ENCODE data around the gene MOSPD3. TPM values are rescaled to one million over a fixed set of nuclear protein-coding genes. Genes with fewer than 3 reads are reported as not detected.
A peak's percentile ranks its signal among the peaks of the same experiment; 100 is the strongest.

MOSPD3 gene
- total and polyA plus RNA-seq, 2 of the 13 experiments (the other 11 are each of a cell fraction or from before 2014, with no cell fraction given), result 7.6 to 8.8 TPM

DNA sequence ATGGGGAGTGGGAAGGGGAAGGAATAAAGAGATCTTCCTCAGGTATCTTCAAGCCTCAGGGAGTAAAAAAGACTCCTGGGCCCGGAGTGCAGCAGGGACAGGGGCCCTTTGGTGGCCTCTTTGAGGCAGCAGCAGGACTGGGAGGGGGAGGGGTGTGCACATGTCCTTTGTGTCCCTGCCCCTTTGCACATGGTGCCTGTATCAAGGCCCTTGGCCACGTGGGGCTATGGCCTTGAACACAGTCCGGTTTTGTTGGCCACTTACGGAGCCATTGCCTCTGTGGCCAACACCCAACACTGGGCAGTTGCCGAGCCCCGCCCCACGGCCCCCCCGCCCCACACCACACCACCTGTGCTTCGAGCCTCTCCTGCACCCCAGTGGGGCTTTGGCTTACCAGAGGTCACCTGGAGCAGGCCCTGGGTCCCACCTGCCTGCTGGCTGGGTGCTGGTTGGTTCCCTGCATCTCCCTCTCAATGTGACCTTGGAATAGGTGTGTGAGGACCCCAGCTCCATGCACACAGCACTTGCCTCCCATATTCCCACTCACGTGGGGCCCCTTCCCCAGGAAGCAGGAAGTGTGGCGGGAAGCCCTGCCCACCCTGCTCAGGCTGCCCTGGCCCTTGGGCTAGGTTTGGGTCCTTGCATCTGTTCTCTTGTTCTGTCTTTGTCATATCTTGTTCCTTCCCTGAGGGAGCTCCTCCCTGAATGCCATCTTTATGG lies 44.0 kb upstream of the MOSPD3 start (continued):
- no peak for TF ChIP-seq AKNA (CRISPR knock-in tag; IDR thresholded peaks at IDR 0.05; ENCODE audit: borderline replicate concordance)
- TF ChIP-seq NFATC3 (CRISPR knock-in tag; IDR thresholded peaks at IDR 0.05), result no peak
- TF ChIP-seq HOXA7 (CRISPR knock-in tag; IDR thresholded peaks at IDR 0.05), result no peak
- TF ChIP-seq THAP8 (CRISPR knock-in tag; IDR thresholded peaks at IDR 0.05; ENCODE audit: borderline replicate concordance), result no peak
- TF ChIP-seq SNAPC5 (CRISPR knock-in tag; IDR thresholded peaks at IDR 0.05; ENCODE audit: borderline replicate concordance), result peak; percentile 96; the same call in 1 of the 2 replicates
- TF ChIP-seq, protein P1, sequence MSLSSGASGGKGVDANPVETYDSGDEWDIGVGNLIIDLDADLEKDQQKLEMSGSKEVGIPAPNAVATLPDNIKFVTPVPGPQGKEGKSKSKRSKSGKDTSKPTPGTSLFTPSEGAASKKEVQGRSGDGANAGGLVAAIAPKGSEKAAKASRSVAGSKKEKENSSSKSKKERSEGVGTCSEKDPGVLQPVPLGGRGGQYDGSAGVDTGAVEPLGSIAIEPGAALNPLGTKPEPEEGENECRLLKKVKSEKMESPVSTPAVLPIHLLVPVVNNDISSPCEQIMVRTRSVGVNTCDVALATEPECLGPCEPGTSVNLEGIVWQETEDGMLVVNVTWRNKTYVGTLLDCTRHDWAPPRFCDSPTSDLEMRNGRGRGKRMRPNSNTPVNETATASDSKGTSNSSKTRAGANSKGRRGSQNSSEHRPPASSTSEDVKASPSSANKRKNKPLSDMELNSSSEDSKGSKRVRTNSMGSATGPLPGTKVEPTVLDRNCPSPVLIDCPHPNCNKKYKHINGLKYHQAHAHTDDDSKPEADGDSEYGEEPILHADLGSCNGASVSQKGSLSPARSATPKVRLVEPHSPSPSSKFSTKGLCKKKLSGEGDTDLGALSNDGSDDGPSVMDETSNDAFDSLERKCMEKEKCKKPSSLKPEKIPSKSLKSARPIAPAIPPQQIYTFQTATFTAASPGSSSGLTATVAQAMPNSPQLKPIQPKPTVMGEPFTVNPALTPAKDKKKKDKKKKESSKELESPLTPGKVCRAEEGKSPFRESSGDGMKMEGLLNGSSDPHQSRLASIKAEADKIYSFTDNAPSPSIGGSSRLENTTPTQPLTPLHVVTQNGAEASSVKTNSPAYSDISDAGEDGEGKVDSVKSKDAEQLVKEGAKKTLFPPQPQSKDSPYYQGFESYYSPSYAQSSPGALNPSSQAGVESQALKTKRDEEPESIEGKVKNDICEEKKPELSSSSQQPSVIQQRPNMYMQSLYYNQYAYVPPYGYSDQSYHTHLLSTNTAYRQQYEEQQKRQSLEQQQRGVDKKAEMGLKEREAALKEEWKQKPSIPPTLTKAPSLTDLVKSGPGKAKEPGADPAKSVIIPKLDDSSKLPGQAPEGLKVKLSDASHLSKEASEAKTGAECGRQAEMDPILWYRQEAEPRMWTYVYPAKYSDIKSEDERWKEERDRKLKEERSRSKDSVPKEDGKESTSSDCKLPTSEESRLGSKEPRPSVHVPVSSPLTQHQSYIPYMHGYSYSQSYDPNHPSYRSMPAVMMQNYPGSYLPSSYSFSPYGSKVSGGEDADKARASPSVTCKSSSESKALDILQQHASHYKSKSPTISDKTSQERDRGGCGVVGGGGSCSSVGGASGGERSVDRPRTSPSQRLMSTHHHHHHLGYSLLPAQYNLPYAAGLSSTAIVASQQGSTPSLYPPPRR (CRISPR knock-in tag; IDR thresholded peaks at IDR 0.05; ENCODE audit: borderline replicate concordance), result peak; percentile 92
- no peak; the same call in 1 of the 2 replicates for TF ChIP-seq MTA1 (CRISPR knock-in tag; IDR thresholded peaks at IDR 0.05; ENCODE audit: borderline replicate concordance)
- peak; percentile 13; the same call in 1 of the 2 replicates for TF ChIP-seq ZNF768 (CRISPR knock-in tag; IDR thresholded peaks at IDR 0.05)
- TF ChIP-seq HIC2 (CRISPR knock-in tag; IDR thresholded peaks at IDR 0.05; ENCODE audit: low read depth), result peak; percentile 64; the same call in 1 of the 2 replicates
- TF ChIP-seq SMAD1 (CRISPR knock-in tag; IDR thresholded peaks at IDR 0.05; ENCODE audit: borderline replicate concordance, low read depth), result no peak
- TF ChIP-seq PRPF4 (IDR thresholded peaks at IDR 0.05; ENCODE audit: low read depth, low read length, poor library complexity, severe bottlenecking), result no peak
- TF ChIP-seq, protein P2, sequence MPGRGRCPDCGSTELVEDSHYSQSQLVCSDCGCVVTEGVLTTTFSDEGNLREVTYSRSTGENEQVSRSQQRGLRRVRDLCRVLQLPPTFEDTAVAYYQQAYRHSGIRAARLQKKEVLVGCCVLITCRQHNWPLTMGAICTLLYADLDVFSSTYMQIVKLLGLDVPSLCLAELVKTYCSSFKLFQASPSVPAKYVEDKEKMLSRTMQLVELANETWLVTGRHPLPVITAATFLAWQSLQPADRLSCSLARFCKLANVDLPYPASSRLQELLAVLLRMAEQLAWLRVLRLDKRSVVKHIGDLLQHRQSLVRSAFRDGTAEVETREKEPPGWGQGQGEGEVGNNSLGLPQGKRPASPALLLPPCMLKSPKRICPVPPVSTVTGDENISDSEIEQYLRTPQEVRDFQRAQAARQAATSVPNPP (CRISPR knock-in tag; IDR thresholded peaks at IDR 0.05), result peak; percentile 87
- peak; percentile 42 to 66; a peak in 2 of 4 replicates for TF ChIP-seq KLF16 (CRISPR knock-in tag; IDR thresholded peaks at IDR 0.05)
